HG02938 (cell line): Measurements from ENCODE around the gene ADORA1.

ENCODE experiments used
- ATAC-seq: cut with Tn5 transposase; IDR thresholded peaks from one replicate; pipeline ENCODE4 v1.9.1; 2021; ENCODE audit warnings: mild to moderate bottlenecking, moderate library complexity; ENCODE audit not compliant: unreplicated experiment

ADORA1 gene

GRCh38 chr1:203207751-203208150 is 80.2 kb downstream of the ADORA1 start:
- no peak for ATAC-seq

- no peak for ATAC-seq
Measured at GRCh38 chr1:203208181-203208580, 80.7 kb downstream of the ADORA1 start.

GRCh38 chr1:203210350-203210749 is 82.8 kb downstream of the ADORA1 start:
- no peak for ATAC-seq

GRCh38 chr1:203210988-203211387 is 83.5 kb downstream of the ADORA1 start:
- no peak for ATAC-seq

GRCh38 chr1:203211812-203212211 is 84.3 kb downstream of the ADORA1 start:
- ATAC-seq: no peak

- ATAC-seq: no peak
Measured at GRCh38 chr1:203213126-203213525, 85.6 kb downstream of the ADORA1 start.

GRCh38 chr1:203214871-203215270 is 87.3 kb downstream of the ADORA1 start:
- ATAC-seq: no peak

- no peak for ATAC-seq
Measured at GRCh38 chr1:203215573-203215972, 88.0 kb downstream of the ADORA1 start.

- ATAC-seq: no peak
Measured at GRCh38 chr1:203216274-203217138, 89.0 kb downstream of the ADORA1 start.
